Measurements from ENCODE around the gene PRDX5.
A peak's percentile ranks its signal among the peaks of the same experiment; 100 is the strongest.

PRDX5 gene

DNA sequence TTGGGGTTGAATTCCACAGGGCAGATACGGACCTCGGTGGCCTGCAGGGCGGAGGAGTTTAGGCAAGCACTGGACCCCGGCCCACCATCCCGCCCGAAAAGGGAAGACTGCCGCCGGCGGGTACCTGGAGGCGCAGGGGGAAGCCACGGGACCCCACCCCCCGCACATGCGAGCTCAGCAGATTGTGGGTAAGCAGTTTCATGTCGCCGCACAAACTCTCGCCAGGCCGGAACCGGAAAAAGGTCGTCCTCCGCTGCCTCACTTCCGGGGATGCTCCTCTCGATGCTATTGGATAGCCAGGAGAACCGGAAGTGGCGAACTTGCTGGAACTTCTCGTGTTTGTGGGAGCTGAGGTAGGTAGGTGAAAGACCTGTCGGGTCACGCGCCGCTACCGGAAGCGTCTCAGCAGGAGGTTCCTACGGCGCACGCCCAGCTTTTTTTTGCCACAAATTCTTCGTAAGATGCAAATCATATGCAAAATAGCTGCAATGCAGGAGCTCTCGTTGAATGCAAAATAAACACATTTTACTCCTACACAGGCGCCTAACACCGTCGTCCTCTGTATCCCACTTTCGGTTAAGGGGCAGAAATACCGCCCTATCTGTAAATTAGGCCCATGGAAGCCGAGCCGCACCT lies 478 bp upstream of the PRDX5 start, which contains the start of gene TRMT112 (continued):
- TF ChIP-seq, protein P1, sequence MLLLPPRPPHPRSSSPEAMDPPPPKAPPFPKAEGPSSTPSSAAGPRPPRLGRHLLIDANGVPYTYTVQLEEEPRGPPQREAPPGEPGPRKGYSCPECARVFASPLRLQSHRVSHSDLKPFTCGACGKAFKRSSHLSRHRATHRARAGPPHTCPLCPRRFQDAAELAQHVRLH (tag by site-specific recombination; IDR thresholded peaks at IDR 0.05): peak; percentile 97
- TF ChIP-seq ZFP41 (tag by site-specific recombination; IDR thresholded peaks at IDR 0.05; ENCODE audit: borderline replicate concordance) (no peak), KLF1 (tag by site-specific recombination; IDR thresholded peaks at IDR 0.05) (no peak), ZNF223 (tag by site-specific recombination; IDR thresholded peaks at IDR 0.05) (no peak), OSR2 (tag by site-specific recombination; IDR thresholded peaks at IDR 0.05) (peak; percentile 70), ZNF629 (tag by site-specific recombination; IDR thresholded peaks at IDR 0.05) (peak; percentile 83), ZBTB17 (tag by site-specific recombination; IDR thresholded peaks at IDR 0.05) (peak; percentile 85), ZNF121 (tag by site-specific recombination; IDR thresholded peaks at IDR 0.05) (no peak), ZNF777 (tag by site-specific recombination; IDR thresholded peaks at IDR 0.05; ENCODE audit: borderline replicate concordance) (no peak), ZNF664 (tag by site-specific recombination; IDR thresholded peaks at IDR 0.05) (no peak), PRDM1 (tag by site-specific recombination; IDR thresholded peaks at IDR 0.05) (no peak), ZNF174 (tag by site-specific recombination; IDR thresholded peaks at IDR 0.05) (no peak), ZNF146 (tag by site-specific recombination; IDR thresholded peaks at IDR 0.05) (no peak), ZFP69B (tag by site-specific recombination; IDR thresholded peaks at IDR 0.05) (no peak), ZNF112 (tag by site-specific recombination; IDR thresholded peaks at IDR 0.05) (no peak), ZNF529 (tag by site-specific recombination; IDR thresholded peaks at IDR 0.05; ENCODE audit: insufficient replicate concordance) (no peak), ZNF426 (tag by site-specific recombination; IDR thresholded peaks at IDR 0.05) (no peak), ZNF2 (tag by site-specific recombination; IDR thresholded peaks at IDR 0.05) (peak; percentile 63; the same call in 1 of the 2 replicates), MYNN (tag by site-specific recombination; IDR thresholded peaks at IDR 0.05; ENCODE audit: borderline replicate concordance) (no peak), ZNF394 (tag by site-specific recombination; IDR thresholded peaks at IDR 0.05; ENCODE audit: borderline replicate concordance) (peak; percentile 82; the same call in 1 of the 2 replicates), ZNF830 (tag by site-specific recombination; IDR thresholded peaks at IDR 0.05; ENCODE audit: low read depth) (no peak), ZNF768 (tag by site-specific recombination; IDR thresholded peaks at IDR 0.05) (no peak), SP7 (tag by site-specific recombination; IDR thresholded peaks at IDR 0.05) (0 out of 2 replicates have a peak, but pooled peaks have one; percentile 46), ZBTB21 (tag by site-specific recombination; IDR thresholded peaks at IDR 0.05) (peak; percentile 53; the same call in 1 of the 2 replicates), HOXC10 (CRISPR knock-in tag; IDR thresholded peaks at IDR 0.05) (no peak), ZNF548 (tag by site-specific recombination; IDR thresholded peaks at IDR 0.05) (no peak), SALL2 (tag by site-specific recombination; IDR thresholded peaks at IDR 0.05; ENCODE audit: borderline replicate concordance) (no peak), ZNF555 (tag by site-specific recombination; conservative IDR thresholded peaks at IDR 0.05) (no peak), ZNF501 (tag by site-specific recombination; IDR thresholded peaks at IDR 0.05) (peak; percentile 77; the same call in 1 of the 2 replicates)
- TF ChIP-seq, protein P2, sequence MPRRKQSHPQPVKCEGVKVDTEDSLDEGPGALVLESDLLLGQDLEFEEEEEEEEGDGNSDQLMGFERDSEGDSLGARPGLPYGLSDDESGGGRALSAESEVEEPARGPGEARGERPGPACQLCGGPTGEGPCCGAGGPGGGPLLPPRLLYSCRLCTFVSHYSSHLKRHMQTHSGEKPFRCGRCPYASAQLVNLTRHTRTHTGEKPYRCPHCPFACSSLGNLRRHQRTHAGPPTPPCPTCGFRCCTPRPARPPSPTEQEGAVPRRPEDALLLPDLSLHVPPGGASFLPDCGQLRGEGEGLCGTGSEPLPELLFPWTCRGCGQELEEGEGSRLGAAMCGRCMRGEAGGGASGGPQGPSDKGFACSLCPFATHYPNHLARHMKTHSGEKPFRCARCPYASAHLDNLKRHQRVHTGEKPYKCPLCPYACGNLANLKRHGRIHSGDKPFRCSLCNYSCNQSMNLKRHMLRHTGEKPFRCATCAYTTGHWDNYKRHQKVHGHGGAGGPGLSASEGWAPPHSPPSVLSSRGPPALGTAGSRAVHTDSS (tag by site-specific recombination; IDR thresholded peaks at IDR 0.05): no peak
- TF ChIP-seq, protein P3, sequence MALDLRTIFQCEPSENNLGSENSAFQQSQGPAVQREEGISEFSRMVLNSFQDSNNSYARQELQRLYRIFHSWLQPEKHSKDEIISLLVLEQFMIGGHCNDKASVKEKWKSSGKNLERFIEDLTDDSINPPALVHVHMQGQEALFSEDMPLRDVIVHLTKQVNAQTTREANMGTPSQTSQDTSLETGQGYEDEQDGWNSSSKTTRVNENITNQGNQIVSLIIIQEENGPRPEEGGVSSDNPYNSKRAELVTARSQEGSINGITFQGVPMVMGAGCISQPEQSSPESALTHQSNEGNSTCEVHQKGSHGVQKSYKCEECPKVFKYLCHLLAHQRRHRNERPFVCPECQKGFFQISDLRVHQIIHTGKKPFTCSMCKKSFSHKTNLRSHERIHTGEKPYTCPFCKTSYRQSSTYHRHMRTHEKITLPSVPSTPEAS (tag by site-specific recombination; IDR thresholded peaks at IDR 0.05): no peak
- TF ChIP-seq, protein P4, sequence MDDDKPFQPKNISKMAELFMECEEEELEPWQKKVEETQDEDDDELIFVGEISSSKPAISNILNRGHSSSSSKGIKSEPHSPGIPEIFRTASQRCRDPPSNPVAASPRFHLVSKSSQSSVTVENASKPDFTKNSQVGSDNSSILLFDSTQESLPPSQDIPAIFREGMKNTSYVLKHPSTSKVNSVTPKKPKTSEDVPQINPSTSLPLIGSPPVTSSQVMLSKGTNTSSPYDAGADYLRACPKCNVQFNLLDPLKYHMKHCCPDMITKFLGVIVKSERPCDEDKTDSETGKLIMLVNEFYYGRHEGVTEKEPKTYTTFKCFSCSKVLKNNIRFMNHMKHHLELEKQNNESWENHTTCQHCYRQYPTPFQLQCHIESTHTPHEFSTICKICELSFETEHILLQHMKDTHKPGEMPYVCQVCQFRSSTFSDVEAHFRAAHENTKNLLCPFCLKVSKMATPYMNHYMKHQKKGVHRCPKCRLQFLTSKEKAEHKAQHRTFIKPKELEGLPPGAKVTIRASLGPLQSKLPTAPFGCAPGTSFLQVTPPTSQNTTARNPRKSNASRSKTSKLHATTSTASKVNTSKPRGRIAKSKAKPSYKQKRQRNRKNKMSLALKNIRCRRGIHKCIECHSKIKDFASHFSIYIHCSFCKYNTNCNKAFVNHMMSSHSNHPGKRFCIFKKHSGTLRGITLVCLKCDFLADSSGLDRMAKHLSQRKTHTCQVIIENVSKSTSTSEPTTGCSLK (tag by site-specific recombination; IDR thresholded peaks at IDR 0.05): no peak
- TF ChIP-seq, protein P5, sequence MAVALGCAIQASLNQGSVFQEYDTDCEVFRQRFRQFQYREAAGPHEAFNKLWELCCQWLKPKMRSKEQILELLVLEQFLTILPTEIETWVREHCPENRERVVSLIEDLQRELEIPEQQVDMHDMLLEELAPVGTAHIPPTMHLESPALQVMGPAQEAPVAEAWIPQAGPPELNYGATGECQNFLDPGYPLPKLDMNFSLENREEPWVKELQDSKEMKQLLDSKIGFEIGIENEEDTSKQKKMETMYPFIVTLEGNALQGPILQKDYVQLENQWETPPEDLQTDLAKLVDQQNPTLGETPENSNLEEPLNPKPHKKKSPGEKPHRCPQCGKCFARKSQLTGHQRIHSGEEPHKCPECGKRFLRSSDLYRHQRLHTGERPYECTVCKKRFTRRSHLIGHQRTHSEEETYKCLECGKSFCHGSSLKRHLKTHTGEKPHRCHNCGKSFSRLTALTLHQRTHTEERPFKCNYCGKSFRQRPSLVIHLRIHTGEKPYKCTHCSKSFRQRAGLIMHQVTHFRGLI (tag by site-specific recombination; IDR thresholded peaks at IDR 0.05): no peak; the same call in 1 of the 2 replicates
- TF ChIP-seq, protein P6, sequence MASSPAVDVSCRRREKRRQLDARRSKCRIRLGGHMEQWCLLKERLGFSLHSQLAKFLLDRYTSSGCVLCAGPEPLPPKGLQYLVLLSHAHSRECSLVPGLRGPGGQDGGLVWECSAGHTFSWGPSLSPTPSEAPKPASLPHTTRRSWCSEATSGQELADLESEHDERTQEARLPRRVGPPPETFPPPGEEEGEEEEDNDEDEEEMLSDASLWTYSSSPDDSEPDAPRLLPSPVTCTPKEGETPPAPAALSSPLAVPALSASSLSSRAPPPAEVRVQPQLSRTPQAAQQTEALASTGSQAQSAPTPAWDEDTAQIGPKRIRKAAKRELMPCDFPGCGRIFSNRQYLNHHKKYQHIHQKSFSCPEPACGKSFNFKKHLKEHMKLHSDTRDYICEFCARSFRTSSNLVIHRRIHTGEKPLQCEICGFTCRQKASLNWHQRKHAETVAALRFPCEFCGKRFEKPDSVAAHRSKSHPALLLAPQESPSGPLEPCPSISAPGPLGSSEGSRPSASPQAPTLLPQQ (tag by site-specific recombination; IDR thresholded peaks at IDR 0.05): no peak

Data from HEK293 (cell line).